HepG2 (cell line): ENCODE measurements around the gene PEAK3. TPM values are rescaled to one million over a fixed set of nuclear protein-coding genes. Genes with fewer than 3 reads are reported as not detected.
A peak's percentile ranks its signal among the peaks of the same experiment; 100 is the strongest.

ENCODE experiments used
- ASH2L ChIP-seq: fragments of 300-600, 200-600 bp; sonication (generic); IDR thresholded peaks from 2 replicates; pipeline ENCODE4 v1.7.0; 2017; ENCODE audit warnings: low read depth, mild to moderate bottlenecking, moderate library complexity, mixed read lengths, low read length; ENCODE audit not compliant: insufficient read length
- CBFB ChIP-seq: sonication (generic); formaldehyde crosslinking; IDR thresholded peaks from 2 replicates; pipeline ENCODE4 v1.4.0; 2020; ENCODE audit warnings: missing genetic modification reagents
- CBX5 ChIP-seq: sonication (generic); formaldehyde crosslinking; IDR thresholded peaks from 2 replicates; pipeline ENCODE4 v1.4.0; 2020; ENCODE audit warnings: missing genetic modification reagents, borderline replicate concordance
- DR1 ChIP-seq: sonication (generic); formaldehyde crosslinking; IDR thresholded peaks from 2 replicates; pipeline ENCODE4 v1.8.0; 2021; ENCODE audit warnings: mild to moderate bottlenecking, missing genetic modification reagents, inconsistent platforms
- GABPA ChIP-seq, 2 experiments: IDR thresholded peaks; 2 replicates each; pipeline ENCODE4 v1.6.1; 2011 to 2016; ENCODE audit warnings: low read depth in 2 of 2, low read length in 1 of 2, missing biosample characterization in 1 of 2, missing genetic modification characterization in 1 of 2
- HIVEP1 ChIP-seq: sonication (generic); formaldehyde crosslinking; IDR thresholded peaks from 2 replicates; pipeline ENCODE4 v1.4.0; 2020; ENCODE audit warnings: mild to moderate bottlenecking, missing genetic modification reagents
- KAT8 ChIP-seq: IDR thresholded peaks from 2 replicates; pipeline ENCODE4 v1.6.1; 2016; ENCODE audit warnings: missing genetic modification reagents, missing compliant biosample characterization
- MTF2 ChIP-seq: sonication (generic); formaldehyde crosslinking; IDR thresholded peaks from 2 replicates; pipeline ENCODE4 v1.5.0; 2020; ENCODE audit warnings: missing genetic modification reagents, borderline replicate concordance
- NONO ChIP-seq, 2 experiments: fragments of 450-650 bp in 1 of 2; sonication (generic) in 1 of 2; formaldehyde crosslinking in 1 of 2; IDR thresholded peaks in 1 of 2; conservative IDR thresholded peaks in 1 of 2; 2 replicates each; pipeline versions ENCODE4 v1.6.1 to v1.8.0; 2017 to 2022; ENCODE audit warnings: mild to moderate bottlenecking in 1 of 2, missing genetic modification reagents in 1 of 2, moderate library complexity in 1 of 2
- TGIF2 ChIP-seq: IDR thresholded peaks from 2 replicates; pipeline ENCODE4 v1.6.1; 2016; ENCODE audit warnings: control low read depth, missing compliant biosample characterization
- ZBTB7B ChIP-seq: sonication (generic); formaldehyde crosslinking; IDR thresholded peaks from 2 replicates; pipeline ENCODE4 v1.4.0; 2020; ENCODE audit warnings: missing genetic modification reagents
- ZC3H13 ChIP-seq: sonication (generic); formaldehyde crosslinking; IDR thresholded peaks from 2 replicates; pipeline ENCODE4 v1.8.1; 2023; ENCODE audit warnings: mild to moderate bottlenecking, missing genetic modification reagents, moderate library complexity
- ZNF543 ChIP-seq: sonication (generic); formaldehyde crosslinking; IDR thresholded peaks from 2 replicates; pipeline ENCODE4 v1.4.0; 2020; ENCODE audit warnings: mild to moderate bottlenecking, missing genetic modification reagents
- ZNF547 ChIP-seq: sonication (generic); formaldehyde crosslinking; IDR thresholded peaks from 2 replicates; pipeline ENCODE4 v1.5.1; 2020; ENCODE audit warnings: mild to moderate bottlenecking, missing genetic modification reagents
- ZNF550 ChIP-seq: sonication (generic); formaldehyde crosslinking; IDR thresholded peaks from 2 replicates; pipeline ENCODE4 v1.4.0; 2020; ENCODE audit warnings: mild to moderate bottlenecking, missing genetic modification reagents, borderline replicate concordance
- ZNF570 ChIP-seq: sonication (generic); formaldehyde crosslinking; IDR thresholded peaks from 2 replicates; pipeline ENCODE4 v1.4.0; 2020; ENCODE audit warnings: mild to moderate bottlenecking, missing genetic modification reagents, borderline replicate concordance
- ZNF782 ChIP-seq: sonication (generic); formaldehyde crosslinking; IDR thresholded peaks from 2 replicates; pipeline ENCODE4 v1.4.0; 2020; ENCODE audit warnings: missing genetic modification reagents, mild to moderate bottlenecking, borderline replicate concordance
- polyA plus RNA-seq, 8 experiments: library from polyadenylated mRNA; depleted of rRNA in 3 of 8; stranded (reverse) in 7 of 8; unstranded in 1 of 8; fragments of >200 nt; fragmentation: Illumina TruSeq in 4 of 8; extraction: Trizol in 4 of 8; gene quantifications; 2 replicates each; pipeline versions ENCODE4 v1.2.1 to v1.2.3, GENCODE V29; 2011 to 2016; ENCODE audit warnings: low read depth in 4 of 8, missing spikeins in 1 of 8, mixed read lengths in 1 of 8; ENCODE audit not compliant: insufficient read depth in 1 of 8
- total RNA-seq, 5 experiments: library from RNA; depleted of rRNA; stranded (reverse); fragments of >200 nt; fragmentation: Illumina TruSeq; extraction: Trizol; gene quantifications; 2 replicates each; pipeline ENCODE4 v1.2.3, GENCODE V29; 2016; ENCODE audit warnings: low read depth in 1 of 5
- TF ChIP-seq, protein P1 (sequence below): sonication (generic); formaldehyde crosslinking; IDR thresholded peaks from 2 replicates; pipeline ENCODE4 v1.5.0; 2020; ENCODE audit warnings: mild to moderate bottlenecking, missing genetic modification reagents, borderline replicate concordance
- TF ChIP-seq, protein P2 (sequence below): IDR thresholded peaks from 2 replicates; pipeline ENCODE4 v1.6.1; 2016; ENCODE audit warnings: mild to moderate bottlenecking, missing biosample characterization, missing genetic modification reagents
- TF ChIP-seq, protein P3 (sequence below): sonication (generic); formaldehyde crosslinking; IDR thresholded peaks from 2 replicates; pipeline ENCODE4 v1.5.0; 2020; ENCODE audit warnings: mild to moderate bottlenecking, missing genetic modification reagents
- TF ChIP-seq, protein P4 (sequence below): sonication (generic); formaldehyde crosslinking; IDR thresholded peaks from 2 replicates; pipeline ENCODE4 v1.9.0; 2022; ENCODE audit warnings: low read depth, missing genetic modification reagents

The PEAK3 gene
- total and polyA plus RNA-seq, 2 of the 13 experiments (the other 11 are each of a cell fraction or from before 2014, with no cell fraction given), result not detected

DNA sequence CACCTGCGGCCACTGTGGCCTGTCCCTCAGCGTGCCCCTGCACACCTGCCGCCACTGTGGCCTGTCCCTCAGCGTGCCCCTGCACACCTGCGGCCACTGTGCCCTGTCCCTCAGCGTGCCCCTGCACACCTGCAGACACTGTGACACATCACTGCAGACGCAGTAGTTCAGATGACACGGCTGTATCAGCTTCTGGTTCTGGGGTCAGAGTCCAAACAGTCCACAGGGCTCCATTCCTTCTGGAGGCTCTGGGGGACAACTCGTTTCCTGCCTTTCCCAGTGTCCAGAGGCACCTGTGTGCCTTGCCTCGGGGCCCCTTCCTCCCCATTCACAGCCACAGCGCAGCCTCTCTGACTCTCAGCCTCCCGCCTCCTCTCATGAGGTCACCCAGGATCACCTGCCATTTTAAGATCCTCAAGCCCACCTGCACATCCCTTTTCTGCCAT, 39.9 kb downstream of the PEAK3 start (continued):
- TF ChIP-seq, protein P1, sequence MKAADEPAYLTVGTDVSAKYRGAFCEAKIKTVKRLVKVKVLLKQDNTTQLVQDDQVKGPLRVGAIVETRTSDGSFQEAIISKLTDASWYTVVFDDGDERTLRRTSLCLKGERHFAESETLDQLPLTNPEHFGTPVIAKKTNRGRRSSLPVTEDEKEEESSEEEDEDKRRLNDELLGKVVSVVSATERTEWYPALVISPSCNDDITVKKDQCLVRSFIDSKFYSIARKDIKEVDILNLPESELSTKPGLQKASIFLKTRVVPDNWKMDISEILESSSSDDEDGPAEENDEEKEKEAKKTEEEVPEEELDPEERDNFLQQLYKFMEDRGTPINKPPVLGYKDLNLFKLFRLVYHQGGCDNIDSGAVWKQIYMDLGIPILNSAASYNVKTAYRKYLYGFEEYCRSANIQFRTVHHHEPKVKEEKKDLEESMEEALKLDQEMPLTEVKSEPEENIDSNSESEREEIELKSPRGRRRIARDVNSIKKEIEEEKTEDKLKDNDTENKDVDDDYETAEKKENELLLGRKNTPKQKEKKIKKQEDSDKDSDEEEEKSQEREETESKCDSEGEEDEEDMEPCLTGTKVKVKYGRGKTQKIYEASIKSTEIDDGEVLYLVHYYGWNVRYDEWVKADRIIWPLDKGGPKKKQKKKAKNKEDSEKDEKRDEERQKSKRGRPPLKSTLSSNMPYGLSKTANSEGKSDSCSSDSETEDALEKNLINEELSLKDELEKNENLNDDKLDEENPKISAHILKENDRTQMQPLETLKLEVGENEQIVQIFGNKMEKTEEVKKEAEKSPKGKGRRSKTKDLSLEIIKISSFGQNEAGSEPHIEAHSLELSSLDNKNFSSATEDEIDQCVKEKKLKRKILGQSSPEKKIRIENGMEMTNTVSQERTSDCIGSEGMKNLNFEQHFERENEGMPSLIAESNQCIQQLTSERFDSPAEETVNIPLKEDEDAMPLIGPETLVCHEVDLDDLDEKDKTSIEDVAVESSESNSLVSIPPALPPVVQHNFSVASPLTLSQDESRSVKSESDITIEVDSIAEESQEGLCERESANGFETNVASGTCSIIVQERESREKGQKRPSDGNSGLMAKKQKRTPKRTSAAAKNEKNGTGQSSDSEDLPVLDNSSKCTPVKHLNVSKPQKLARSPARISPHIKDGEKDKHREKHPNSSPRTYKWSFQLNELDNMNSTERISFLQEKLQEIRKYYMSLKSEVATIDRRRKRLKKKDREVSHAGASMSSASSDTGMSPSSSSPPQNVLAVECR (CRISPR knock-in tag), result peak; percentile 45; the same call in 1 of the 2 replicates
- no peak for TF ChIP-seq ZNF570 (CRISPR knock-in tag)
- TF ChIP-seq ZC3H13, result no peak
- TF ChIP-seq GABPA (IDR thresholded peaks at IDR 0.05; ENCODE audit: low read depth, low read length), result no peak
- TF ChIP-seq GABPA (CRISPR knock-in tag; IDR thresholded peaks at IDR 0.05; ENCODE audit: low read depth), result peak; percentile 58; the same call in 1 of the 2 replicates
- TF ChIP-seq TGIF2, result peak; percentile 78
- TF ChIP-seq ZNF543 (CRISPR knock-in tag), result peak; percentile 97
- TF ChIP-seq CBFB, result no peak
- TF ChIP-seq MTF2 (CRISPR knock-in tag), result no peak
- TF ChIP-seq, protein P2, sequence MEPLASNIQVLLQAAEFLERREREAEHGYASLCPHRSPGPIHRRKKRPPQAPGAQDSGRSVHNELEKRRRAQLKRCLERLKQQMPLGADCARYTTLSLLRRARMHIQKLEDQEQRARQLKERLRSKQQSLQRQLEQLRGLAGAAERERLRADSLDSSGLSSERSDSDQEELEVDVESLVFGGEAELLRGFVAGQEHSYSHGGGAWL, result no peak
- TF ChIP-seq HIVEP1 (CRISPR knock-in tag), result 0 out of 2 replicates have a peak, but pooled peaks have one; percentile 28
- no peak for TF ChIP-seq DR1 (CRISPR knock-in tag)
- no peak for TF ChIP-seq ZNF550 (CRISPR knock-in tag)
- no peak for TF ChIP-seq NONO (IDR thresholded peaks at IDR 0.05)
- 0 out of 2 replicates have a peak, but pooled peaks have one; percentile 33 for TF ChIP-seq NONO (CRISPR knock-in tag; conservative IDR thresholded peaks at IDR 0.05)
- TF ChIP-seq KAT8, result peak; percentile 57; the same call in 1 of the 2 replicates
- TF ChIP-seq CBX5 (CRISPR knock-in tag), result no peak
- TF ChIP-seq ZNF782, result no peak
- 0 out of 2 replicates have a peak, but pooled peaks have one; percentile 21 for TF ChIP-seq ZBTB7B (CRISPR knock-in tag)
- TF ChIP-seq, protein P3, sequence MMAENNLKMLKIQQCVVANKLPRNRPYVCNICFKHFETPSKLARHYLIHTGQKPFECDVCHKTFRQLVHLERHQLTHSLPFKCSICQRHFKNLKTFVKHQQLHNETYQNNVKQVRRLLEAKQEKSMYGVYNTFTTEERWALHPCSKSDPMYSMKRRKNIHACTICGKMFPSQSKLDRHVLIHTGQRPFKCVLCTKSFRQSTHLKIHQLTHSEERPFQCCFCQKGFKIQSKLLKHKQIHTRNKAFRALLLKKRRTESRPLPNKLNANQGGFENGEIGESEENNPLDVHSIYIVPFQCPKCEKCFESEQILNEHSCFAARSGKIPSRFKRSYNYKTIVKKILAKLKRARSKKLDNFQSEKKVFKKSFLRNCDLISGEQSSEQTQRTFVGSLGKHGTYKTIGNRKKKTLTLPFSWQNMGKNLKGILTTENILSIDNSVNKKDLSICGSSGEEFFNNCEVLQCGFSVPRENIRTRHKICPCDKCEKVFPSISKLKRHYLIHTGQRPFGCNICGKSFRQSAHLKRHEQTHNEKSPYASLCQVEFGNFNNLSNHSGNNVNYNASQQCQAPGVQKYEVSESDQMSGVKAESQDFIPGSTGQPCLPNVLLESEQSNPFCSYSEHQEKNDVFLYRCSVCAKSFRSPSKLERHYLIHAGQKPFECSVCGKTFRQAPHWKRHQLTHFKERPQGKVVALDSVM (CRISPR knock-in tag), result peak; percentile 75; the same call in 1 of the 2 replicates
- peak; percentile 14 for TF ChIP-seq ASH2L
- 0 out of 2 replicates have a peak, but pooled peaks have one; percentile 46 for TF ChIP-seq ZNF547 (CRISPR knock-in tag)
- TF ChIP-seq, protein P4, sequence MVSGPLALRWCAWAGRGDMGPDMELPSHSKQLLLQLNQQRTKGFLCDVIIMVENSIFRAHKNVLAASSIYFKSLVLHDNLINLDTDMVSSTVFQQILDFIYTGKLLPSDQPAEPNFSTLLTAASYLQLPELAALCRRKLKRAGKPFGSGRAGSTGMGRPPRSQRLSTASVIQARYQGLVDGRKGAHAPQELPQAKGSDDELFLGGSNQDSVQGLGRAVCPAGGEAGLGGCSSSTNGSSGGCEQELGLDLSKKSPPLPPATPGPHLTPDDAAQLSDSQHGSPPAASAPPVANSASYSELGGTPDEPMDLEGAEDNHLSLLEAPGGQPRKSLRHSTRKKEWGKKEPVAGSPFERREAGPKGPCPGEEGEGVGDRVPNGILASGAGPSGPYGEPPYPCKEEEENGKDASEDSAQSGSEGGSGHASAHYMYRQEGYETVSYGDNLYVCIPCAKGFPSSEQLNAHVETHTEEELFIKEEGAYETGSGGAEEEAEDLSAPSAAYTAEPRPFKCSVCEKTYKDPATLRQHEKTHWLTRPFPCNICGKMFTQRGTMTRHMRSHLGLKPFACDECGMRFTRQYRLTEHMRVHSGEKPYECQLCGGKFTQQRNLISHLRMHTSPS, result peak; percentile 47; the same call in 1 of the 2 replicates
